Stimulated activated CD4-positive, alpha-beta T cell treated with anti-CD3 and anti-CD28 coated beads, TNF-alpha, amount 100 ng/mL, for 1 hour (primary cell): Measurements from ENCODE around the gene ACSM6.

Source experiments
- DNase-seq, 3 donors: peaks; one replicate each; pipeline ENCODE4 v3.0.0-alpha.2; 2020; ENCODE audit warnings: low read depth in 3 of 3, low spot score in 1 of 3

ACSM6 gene

GRCh38 chr10:95243318-95243617, 49.2 kb downstream of the ACSM6 start:
- no peak for DNase-seq

GRCh38 chr10:95244152-95244551, 50.1 kb downstream of the ACSM6 start:
- DNase-seq = no peak

GRCh38 chr10:95245425-95246055, 51.5 kb downstream of the ACSM6 start:
- DNase-seq = no peak

- DNase-seq = peak in 2 of 3 donors; percentile 7 to 18
Observed at GRCh38 chr10:95246582-95247051, 52.6 kb downstream of the ACSM6 start.

- no peak for DNase-seq
Observed at GRCh38 chr10:95247200-95247880, 53.3 kb downstream of the ACSM6 start.

- DNase-seq = no peak
Observed at GRCh38 chr10:95247881-95248583, 54.0 kb downstream of the ACSM6 start.

- no peak for DNase-seq
Observed at GRCh38 chr10:95248989-95249388, 55.0 kb downstream of the ACSM6 start.

- no peak for DNase-seq
Observed at GRCh38 chr10:95249467-95249866, 55.4 kb downstream of the ACSM6 start.

GRCh38 chr10:95250856-95251255, 56.8 kb downstream of the ACSM6 start:
- DNase-seq = no peak

- DNase-seq = no peak
Observed at GRCh38 chr10:95253007-95253406, 59.0 kb downstream of the ACSM6 start.

- DNase-seq = no peak
Observed at GRCh38 chr10:95253686-95254085, 59.6 kb downstream of the ACSM6 start.

- no peak for DNase-seq
Observed at GRCh38 chr10:95254629-95255028, 60.6 kb downstream of the ACSM6 start.

- no peak for DNase-seq
Observed at GRCh38 chr10:95256268-95256667, 62.2 kb downstream of the ACSM6 start.

- no peak for DNase-seq
Observed at GRCh38 chr10:95257849-95258248, 63.8 kb downstream of the ACSM6 start.

- no peak for DNase-seq
Observed at GRCh38 chr10:95260397-95260881, 66.4 kb downstream of the ACSM6 start.

GRCh38 chr10:95260909-95261552, 67.0 kb downstream of the ACSM6 start:
- DNase-seq = no peak

GRCh38 chr10:95261926-95262325, 67.9 kb downstream of the ACSM6 start:
- DNase-seq = no peak

GRCh38 chr10:95262763-95263518, 68.9 kb downstream of the ACSM6 start:
- no peak for DNase-seq

- no peak for DNase-seq
Observed at GRCh38 chr10:95263864-95264226, 69.8 kb downstream of the ACSM6 start.

- DNase-seq = no peak
Observed at GRCh38 chr10:95264227-95265051, 70.4 kb downstream of the ACSM6 start.
